ENCODE results near the gene RGS10.

GRCh38 chr10:119479532-119479931, 63.0 kb downstream of the RGS10 start:
- TF ChIP-seq, protein P1, sequence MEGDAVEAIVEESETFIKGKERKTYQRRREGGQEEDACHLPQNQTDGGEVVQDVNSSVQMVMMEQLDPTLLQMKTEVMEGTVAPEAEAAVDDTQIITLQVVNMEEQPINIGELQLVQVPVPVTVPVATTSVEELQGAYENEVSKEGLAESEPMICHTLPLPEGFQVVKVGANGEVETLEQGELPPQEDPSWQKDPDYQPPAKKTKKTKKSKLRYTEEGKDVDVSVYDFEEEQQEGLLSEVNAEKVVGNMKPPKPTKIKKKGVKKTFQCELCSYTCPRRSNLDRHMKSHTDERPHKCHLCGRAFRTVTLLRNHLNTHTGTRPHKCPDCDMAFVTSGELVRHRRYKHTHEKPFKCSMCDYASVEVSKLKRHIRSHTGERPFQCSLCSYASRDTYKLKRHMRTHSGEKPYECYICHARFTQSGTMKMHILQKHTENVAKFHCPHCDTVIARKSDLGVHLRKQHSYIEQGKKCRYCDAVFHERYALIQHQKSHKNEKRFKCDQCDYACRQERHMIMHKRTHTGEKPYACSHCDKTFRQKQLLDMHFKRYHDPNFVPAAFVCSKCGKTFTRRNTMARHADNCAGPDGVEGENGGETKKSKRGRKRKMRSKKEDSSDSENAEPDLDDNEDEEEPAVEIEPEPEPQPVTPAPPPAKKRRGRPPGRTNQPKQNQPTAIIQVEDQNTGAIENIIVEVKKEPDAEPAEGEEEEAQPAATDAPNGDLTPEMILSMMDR (conservative IDR thresholded peaks at IDR 0.05; ENCODE audit: low read length) = no peak
- no peak for TF ChIP-seq EZH2phosphoT487 (IDR thresholded peaks at IDR 0.05; ENCODE audit: borderline replicate concordance)
